Daoy (cell line): ENCODE data around the gene SLFN13. TPM values are rescaled to one million over a fixed set of nuclear protein-coding genes. Genes with fewer than 3 reads are reported as not detected.
"Not testable (repeated sequence)": the region's sequence is repeated elsewhere in the genome, so short reads cannot be mapped to it uniquely, and the experiment has no call there.

Experiments
- DNase-seq: peaks from one replicate; pipeline ENCODE4 v3.0.0-alpha.2; 2015; ENCODE audit warnings: low read depth
- total RNA-seq: library from RNA; depleted of rRNA; stranded (reverse); fragments of >200 nt; shearing (Covaris generic); gene quantifications from 2 replicates; pipeline ENCODE4 v1.2.3, GENCODE V29; 2014; rRNA removed

The SLFN13 gene
- total RNA-seq, 1 experiment from 2014 or later: 2.3 TPM

- DNase-seq: peak; percentile 98
These were observed 15.3 kb downstream of the SLFN13 start for GRCh38 chr17:35433075-35433894.

- peak; percentile 90 for DNase-seq
These were observed 16.1 kb downstream of the SLFN13 start, which contains the start of gene SLFN12 for GRCh38 chr17:35432176-35433074. SLFN12 (minus strand) TSS chr17:35432500; CDS start chr17:35423028, 9,472 bp downstream.

GRCh38 chr17:35429702-35430101 is 18.9 kb downstream of the SLFN13 start:
- DNase-seq: no peak

GRCh38 chr17:35428229-35428628 is 20.3 kb downstream of the SLFN13 start:
- no peak for DNase-seq

GRCh38 chr17:35423761-35424160 is 24.8 kb downstream of the SLFN13 start:
- peak; percentile 15 for DNase-seq

GRCh38 chr17:35421069-35421468 is 27.5 kb downstream of the SLFN13 start:
- DNase-seq: not testable (repeated sequence)

GRCh38 chr17:35416659-35417058 is 31.9 kb downstream of the SLFN13 start:
- DNase-seq: no peak

- DNase-seq: not testable (repeated sequence)
These were observed 33.9 kb downstream of the SLFN13 start for GRCh38 chr17:35414707-35415106.

- no peak for DNase-seq
These were observed 34.3 kb downstream of the SLFN13 start for GRCh38 chr17:35414247-35414646.

- no peak for DNase-seq
These were observed 41.0 kb downstream of the SLFN13 start for GRCh38 chr17:35407531-35407930.

GRCh38 chr17:35406568-35406967 is 42.0 kb downstream of the SLFN13 start:
- no peak for DNase-seq

GRCh38 chr17:35404360-35404759 is 44.2 kb downstream of the SLFN13 start:
- DNase-seq: peak; percentile 6

- DNase-seq: not testable (repeated sequence)
These were observed 54.8 kb downstream of the SLFN13 start for GRCh38 chr17:35393783-35394182.

GRCh38 chr17:35390663-35391062 is 57.9 kb downstream of the SLFN13 start:
- no peak for DNase-seq

- no peak for DNase-seq
These were observed 58.4 kb downstream of the SLFN13 start for GRCh38 chr17:35390156-35390555.

- DNase-seq: no peak
These were observed 61.1 kb downstream of the SLFN13 start for GRCh38 chr17:35387496-35387895.

Other genes with a start within 250 kb of the SLFN13 start
- 18.2 and 24.5 TPM in 2 replicates for gene SLFN5, start 205.7 kb downstream of the SLFN13 start, total RNA-seq
- gene SLFN11, start 75.1 kb downstream of the SLFN13 start, total RNA-seq: 49.2 and 66.6 TPM in 2 replicates
- gene SLFN12, start 16.3 kb downstream of the SLFN13 start, total RNA-seq: 21.4 and 24.3 TPM in 2 replicates
- gene SLFN12L, start 88.9 kb upstream of the SLFN13 start, total RNA-seq: 0.91 and 1.1 TPM in 2 replicates
- not detected in 2 replicates for gene SLFN14, start 112.1 kb upstream of the SLFN13 start, total RNA-seq
- 11.0 and 13.5 TPM in 2 replicates for gene PEX12, start 129.8 kb upstream of the SLFN13 start, total RNA-seq
- gene AP2B1, start 138.6 kb upstream of the SLFN13 start, total RNA-seq: 87.9 and 88.1 TPM in 2 replicates